GM19452 (cell line): ENCODE data around the gene NKX2-4.
"Not testable (repeated sequence)": the region's sequence is repeated elsewhere in the genome, so short reads cannot be mapped to it uniquely, and the experiment has no call there.

ENCODE experiments used
- ATAC-seq: cut with Tn5 transposase; IDR thresholded peaks from one replicate; pipeline ENCODE4 v1.9.1; 2021; ENCODE audit not compliant: unreplicated experiment

Gene NKX2-4

GRCh38 chr20:21394551-21394950 is 2.8 kb downstream of the NKX2-4 start:
- ATAC-seq = no peak

- no peak for ATAC-seq
Observed at GRCh38 chr20:21393816-21394519, 3.4 kb downstream of the NKX2-4 start.

DNA sequence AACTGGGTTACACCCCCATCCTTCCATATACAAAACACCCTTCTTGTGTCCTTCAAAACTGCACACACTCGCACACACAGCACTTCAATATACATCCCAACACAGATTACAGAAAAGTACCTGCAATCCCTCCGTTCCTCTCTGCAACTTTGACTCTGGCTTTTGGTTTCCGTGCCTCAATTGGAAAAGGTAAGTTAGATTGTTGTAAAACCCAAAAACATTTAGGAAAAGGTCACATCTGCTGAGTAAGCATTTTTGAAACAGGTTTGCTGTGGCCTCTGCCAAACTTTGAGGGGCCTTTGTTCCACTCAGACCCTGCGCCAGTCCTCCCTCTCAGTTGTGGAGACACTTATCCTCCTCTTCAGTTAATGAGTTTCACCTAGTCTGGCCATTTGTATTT is 4.2 kb downstream of the NKX2-4 start:
- no peak for ATAC-seq

- ATAC-seq = no peak
Observed at GRCh38 chr20:21391972-21392352, 5.4 kb downstream of the NKX2-4 start.

DNA sequence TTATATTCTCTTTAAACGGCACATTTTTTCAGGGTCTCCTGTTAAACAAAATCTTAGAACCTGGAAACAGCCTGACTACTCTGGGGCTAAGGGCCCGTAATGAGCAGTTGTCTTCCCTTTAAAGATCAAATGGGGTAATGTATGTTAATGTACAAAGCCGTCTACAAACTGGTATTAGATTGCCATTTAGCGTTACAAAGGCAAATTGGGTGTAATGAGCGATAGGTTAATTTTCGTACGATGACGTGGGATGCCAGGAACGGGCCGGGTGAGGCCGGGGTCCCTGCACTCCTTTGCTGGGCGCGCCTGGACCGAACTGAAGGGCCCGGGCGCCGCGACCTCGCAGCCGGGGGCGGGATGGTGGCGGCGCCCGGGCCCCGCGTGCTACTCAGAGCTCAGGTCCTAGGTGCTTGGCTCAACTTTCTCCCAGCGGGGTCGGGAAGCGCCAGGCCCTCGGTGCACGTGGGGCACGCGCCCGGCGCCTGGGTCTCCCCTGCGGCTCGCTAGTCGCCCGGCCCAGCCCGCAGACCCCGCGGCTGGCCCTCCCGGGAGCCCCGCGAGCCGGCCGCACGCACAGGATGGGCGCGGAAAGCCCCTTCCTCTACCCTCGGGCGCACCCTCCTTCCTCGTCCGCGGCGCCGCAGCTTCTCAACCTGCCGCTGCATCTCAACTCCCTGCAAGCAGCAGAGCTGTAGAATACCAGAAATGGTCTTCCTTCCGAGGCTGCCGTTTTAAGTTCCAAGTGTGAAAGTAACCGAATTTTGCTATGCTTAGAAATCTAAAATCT is 5.9 kb downstream of the NKX2-4 start:
- no peak for ATAC-seq

DNA sequence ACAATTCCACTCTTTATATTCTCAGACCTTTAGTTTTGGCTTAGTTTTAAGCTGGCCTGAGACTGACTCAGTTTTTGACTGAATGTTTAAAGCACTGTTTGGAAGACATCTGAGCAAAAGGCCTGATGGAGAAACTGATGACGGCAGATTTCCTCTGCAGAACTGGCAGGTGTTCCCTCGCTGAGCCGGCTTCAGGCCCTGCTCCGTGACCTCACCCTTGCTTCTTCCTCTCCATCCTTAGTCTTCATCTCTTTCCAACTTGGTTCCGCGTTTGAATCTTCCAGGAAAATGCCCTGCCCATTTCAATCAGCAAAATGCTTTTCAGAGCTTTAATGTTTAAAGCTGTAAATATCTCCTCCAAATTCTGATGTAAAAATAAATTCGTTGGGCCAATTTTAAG is 6.6 kb downstream of the NKX2-4 start:
- ATAC-seq = no peak

DNA sequence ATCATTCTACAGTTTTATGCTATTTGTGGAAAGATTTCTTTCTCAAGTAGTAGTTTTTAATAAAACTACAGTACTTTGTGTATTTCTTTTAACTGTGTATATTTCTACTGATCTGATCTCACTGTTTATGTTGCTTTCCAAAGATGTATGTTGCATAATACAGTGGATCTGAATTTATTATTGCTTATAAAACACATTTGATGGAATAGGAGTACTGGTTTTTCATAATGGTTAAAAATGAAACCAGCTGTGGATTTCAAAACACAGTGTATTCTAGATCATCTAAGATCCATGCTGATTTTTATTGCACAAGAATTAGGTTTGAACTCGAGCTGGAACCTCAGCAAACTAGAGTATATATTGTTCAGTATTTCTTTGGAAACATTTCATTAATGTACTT is 8.0 kb downstream of the NKX2-4 start:
- no peak for ATAC-seq

DNA sequence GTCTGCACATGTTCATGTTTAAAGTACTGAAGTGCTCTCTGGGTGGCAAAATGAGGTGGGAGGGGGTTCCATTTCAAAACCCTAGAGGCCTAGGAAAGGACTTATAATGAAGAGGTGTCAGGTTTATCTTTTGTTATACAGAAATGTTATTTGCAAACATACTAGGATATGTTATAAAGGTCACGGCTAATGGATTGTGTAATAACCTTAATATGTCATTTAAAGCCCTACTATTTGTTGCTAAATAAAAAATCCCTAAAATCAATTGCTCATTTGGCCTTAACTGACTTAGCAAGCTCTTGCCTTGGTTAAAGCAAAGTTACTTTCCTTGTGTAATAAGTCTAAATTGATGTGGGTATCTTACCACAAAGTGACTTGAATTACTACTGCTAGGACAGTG is 8.8 kb downstream of the NKX2-4 start:
- ATAC-seq = no peak

GRCh38 chr20:21387528-21387927 is 9.8 kb downstream of the NKX2-4 start:
- no peak for ATAC-seq

DNA sequence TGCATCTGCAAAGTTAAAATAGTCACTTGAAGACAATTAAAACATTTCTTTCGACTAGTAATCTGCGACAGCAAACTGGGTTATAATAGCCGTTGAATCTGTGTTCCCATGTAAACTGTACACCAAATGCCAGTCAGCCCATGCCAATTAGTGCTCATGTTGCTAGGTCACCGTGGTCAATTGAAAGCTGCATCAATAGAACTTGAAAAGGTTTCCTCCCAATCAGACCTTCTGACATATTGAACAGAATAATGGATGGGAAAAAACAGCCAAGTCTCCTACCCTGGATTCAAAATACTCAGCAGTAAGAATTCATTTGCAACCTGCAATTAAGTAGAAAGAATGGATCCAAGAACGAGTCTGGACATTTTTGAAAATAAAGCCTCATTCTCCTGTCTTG is 11.2 kb downstream of the NKX2-4 start:
- ATAC-seq = no peak

- ATAC-seq = no peak
Observed at GRCh38 chr20:21384308-21384892, 12.9 kb downstream of the NKX2-4 start.

- ATAC-seq = no peak
Observed at GRCh38 chr20:21381619-21382018, 15.7 kb downstream of the NKX2-4 start.

DNA sequence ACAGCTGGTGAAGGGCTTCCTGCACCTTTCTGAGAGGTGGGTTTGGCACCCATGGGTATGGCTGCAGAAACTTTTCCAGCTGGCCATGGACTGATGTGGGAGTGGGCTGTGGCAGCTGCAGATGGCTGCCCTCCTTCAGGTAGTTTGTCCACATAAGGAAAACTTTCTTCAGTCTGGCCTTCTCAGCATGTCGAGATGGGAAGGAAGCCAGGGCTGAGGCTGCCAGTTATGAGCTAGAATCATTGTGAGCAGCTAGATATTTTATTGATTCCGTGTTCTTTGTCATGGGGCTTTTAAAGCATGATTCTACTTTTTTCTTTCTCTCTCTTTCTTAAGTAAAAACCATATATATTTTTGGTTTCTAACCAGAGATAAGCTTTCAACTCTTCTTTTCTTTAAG is 16.6 kb downstream of the NKX2-4 start:
- no peak for ATAC-seq

DNA sequence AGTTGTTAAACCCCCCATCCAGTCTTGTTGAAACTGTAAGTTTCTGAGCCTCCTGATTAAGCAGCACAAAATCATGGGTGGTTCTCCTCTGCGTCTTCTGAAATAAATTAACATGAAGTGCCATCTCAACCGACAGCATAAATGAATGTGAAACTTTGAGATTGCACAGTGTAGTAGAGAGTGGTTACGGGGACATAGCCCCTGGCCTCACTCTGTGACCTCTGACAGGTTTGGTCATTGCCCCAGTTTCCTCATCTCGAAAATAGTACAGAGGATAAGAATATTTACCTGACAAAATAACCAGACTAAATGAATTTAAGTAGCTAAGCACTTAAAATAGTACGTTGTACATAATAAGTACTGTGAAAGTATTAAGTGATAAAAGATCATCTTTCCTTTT is 19.1 kb downstream of the NKX2-4 start:
- ATAC-seq = no peak

DNA sequence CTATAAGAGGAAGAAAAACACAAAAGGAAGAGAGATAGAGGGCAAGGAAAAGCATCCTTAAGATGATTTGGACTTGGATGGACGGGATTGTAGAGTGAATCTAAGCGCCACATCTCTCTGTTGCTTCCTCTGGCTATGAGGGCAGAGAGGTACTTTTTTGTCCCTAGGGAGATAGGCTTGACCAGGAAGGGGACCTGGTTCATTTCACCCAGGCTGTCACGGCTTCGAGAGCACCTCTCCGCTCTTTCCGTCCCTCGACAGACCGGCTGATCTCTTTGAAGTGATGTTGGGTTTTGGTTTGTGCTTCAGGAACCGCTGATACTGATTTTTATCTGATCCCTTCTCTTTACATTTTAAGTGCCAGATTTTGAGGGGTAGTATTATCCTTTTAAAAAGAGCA is 19.6 kb downstream of the NKX2-4 start:
- no peak for ATAC-seq

DNA sequence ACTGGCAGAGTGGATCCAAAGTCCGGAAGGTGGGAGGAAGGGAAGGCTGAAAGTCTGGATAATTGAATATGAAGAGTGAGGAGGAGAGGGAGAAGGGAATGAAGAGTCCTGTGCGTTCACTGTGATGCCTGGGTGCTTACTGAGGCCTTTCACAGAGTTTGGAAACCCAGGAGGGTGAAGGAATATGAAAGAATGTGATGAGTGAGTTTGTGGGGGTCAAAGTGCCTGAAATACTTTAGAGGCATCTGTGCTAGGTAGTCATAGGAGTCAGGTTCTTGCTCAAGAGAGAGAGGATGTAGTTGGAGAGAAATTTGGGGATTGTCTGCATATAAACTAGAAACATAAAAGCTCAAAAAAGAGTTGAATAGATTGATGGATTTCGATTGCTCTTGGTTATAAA is 20.7 kb downstream of the NKX2-4 start:
- ATAC-seq = no peak

GRCh38 chr20:21373436-21373835 is 23.9 kb downstream of the NKX2-4 start:
- no peak for ATAC-seq

- no peak for ATAC-seq
Observed at GRCh38 chr20:21372016-21372415, 25.3 kb downstream of the NKX2-4 start.

DNA sequence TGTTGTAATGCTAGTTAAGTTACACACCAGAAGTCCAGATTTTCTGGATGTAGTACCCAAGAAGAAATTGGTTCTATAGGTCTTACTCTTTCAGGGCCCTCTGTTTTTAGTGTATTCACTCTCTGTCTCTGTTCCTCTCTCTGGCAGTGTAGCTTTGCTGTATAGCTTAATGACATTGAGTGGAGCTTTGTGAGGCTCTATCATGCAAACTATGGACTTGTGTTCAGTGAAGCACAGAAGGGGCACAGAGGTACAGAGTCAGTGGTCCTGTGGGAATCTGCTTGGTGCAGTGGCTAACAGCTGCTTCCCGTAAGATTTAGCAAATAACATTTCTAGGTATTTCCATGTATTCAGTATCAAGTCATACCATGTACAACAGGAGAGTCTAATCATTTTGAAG is 26.1 kb downstream of the NKX2-4 start:
- ATAC-seq = no peak

DNA sequence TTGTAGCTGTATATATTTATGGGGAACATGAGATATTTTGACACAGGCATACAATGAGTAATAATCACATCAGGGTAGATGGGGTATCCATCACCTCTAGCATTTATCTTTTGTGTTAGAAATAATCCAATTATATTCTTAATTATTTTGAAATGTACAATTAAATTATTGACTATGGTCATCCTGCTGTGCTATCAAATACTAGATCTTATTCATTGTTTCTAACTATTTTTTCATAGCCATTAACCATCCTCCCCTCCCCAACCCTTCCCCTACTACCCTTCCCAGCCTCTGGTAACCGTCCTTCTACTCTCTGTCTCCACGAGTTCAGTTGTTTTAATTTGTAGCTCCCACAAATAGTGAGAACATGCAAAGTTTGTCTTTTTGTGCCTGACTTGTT is 28.5 kb downstream of the NKX2-4 start:
- ATAC-seq = no peak

GRCh38 chr20:21366273-21366672 is 31.1 kb downstream of the NKX2-4 start:
- ATAC-seq = not testable (repeated sequence)

- no peak for ATAC-seq
Observed at GRCh38 chr20:21365771-21366170, 31.6 kb downstream of the NKX2-4 start.
